HG02763 (cell line): ENCODE measurements around the gene GAGE12C.
"Not testable (repeated sequence)": the region's sequence is repeated elsewhere in the genome, so short reads cannot be mapped to it uniquely, and the experiment has no call there.

Experiments
- ATAC-seq: cut with Tn5 transposase; IDR thresholded peaks from one replicate; pipeline ENCODE4 v1.9.1; 2021; ENCODE audit warnings: mild to moderate bottlenecking, moderate library complexity; ENCODE audit not compliant: unreplicated experiment

The GAGE12C gene

GRCh38 chrX:49531877-49532276 is at the start of gene GAGE12C:
TSS of gene GAGE12C (plus strand) at chrX:49532177. CDS start at chrX:49533332, 1,155 bp downstream.
- ATAC-seq, result not testable (repeated sequence)

GRCh38 chrX:49541433-49541832 is 9.5 kb downstream of the GAGE12C start, which contains the start of gene GAGE12D:
TSS of gene GAGE12D (plus strand) at chrX:49541733. CDS start at chrX:49542888, 1,155 bp downstream.
- not testable (repeated sequence) for ATAC-seq

GRCh38 chrX:49550989-49551388 is 19.0 kb downstream of the GAGE12C start, which contains the start of gene GAGE12E:
TSS of gene GAGE12E (plus strand) at chrX:49551289. CDS start at chrX:49552444, 1,155 bp downstream.
- not testable (repeated sequence) for ATAC-seq

GRCh38 chrX:49560542-49560941 is 28.6 kb downstream of the GAGE12C start, which contains the start of gene GAGE12F:
TSS of gene GAGE12F (plus strand) at chrX:49560842. CDS start at chrX:49561997, 1,155 bp downstream.
- not testable (repeated sequence) for ATAC-seq

- not testable (repeated sequence) for ATAC-seq
Measured at GRCh38 chrX:49568728-49569127, 36.8 kb downstream of the GAGE12C start.

GRCh38 chrX:49569152-49569551 is 37.2 kb downstream of the GAGE12C start:
- ATAC-seq, result not testable (repeated sequence)

GRCh38 chrX:49570100-49570499 is 38.1 kb downstream of the GAGE12C start, which contains the start of gene GAGE12G:
TSS of gene GAGE12G (plus strand) at chrX:49570400. CDS start at chrX:49571555, 1,155 bp downstream.
- ATAC-seq, result not testable (repeated sequence)

GRCh38 chrX:49579649-49580048 is 47.7 kb downstream of the GAGE12C start, which contains the start of gene GAGE12H:
TSS of gene GAGE12H (plus strand) at chrX:49579949. CDS start at chrX:49581104, 1,155 bp downstream.
- ATAC-seq, result not testable (repeated sequence)
